Measurements from ENCODE around the gene DHX57. TPM values are rescaled to one million over a fixed set of nuclear protein-coding genes. Genes with fewer than 3 reads are reported as not detected.
"Not testable (repeated sequence)": the region's sequence is repeated elsewhere in the genome, so short reads cannot be mapped to it uniquely, and the experiment has no call there.

DHX57 gene
- total RNA-seq, 2 donors from 2014 or later = 18.5 to 19.0 TPM

GRCh38 chr2:38794235-38794946, 81.3 kb downstream of the DHX57 start:
- WGBS = 72% methylated on average over 7 of the region's 7 CpGs
- intact Hi-C loops (cut with DNase I) = no loop called here
- TF ChIP-seq POLR2AphosphoS5 (IDR thresholded peaks at IDR 0.05) (no peak), POLR2A (IDR thresholded peaks at IDR 0.05) (no peak), CTCF (IDR thresholded peaks at IDR 0.05) (no peak)
- DNase-seq (ENCODE audit: low spot score) = no peak
- no peaks in the 10 kb centered on the region for H3K27me3 ChIP-seq (replicated peaks; ENCODE audit: insufficient read depth)
- no peaks in the 10 kb centered on the region for H3K9me3 ChIP-seq
- no peaks in the 10 kb centered on the region for H3K4me1 ChIP-seq (replicated peaks)
- H3K27ac ChIP-seq = no peak overlapping the region
- H3K36me3 ChIP-seq = no peaks in the 10 kb centered on the region
- no peak overlapping the region for H3K4me3 ChIP-seq

- no peaks in the 10 kb centered on the region for H3K4me1 ChIP-seq (replicated peaks)
- no peak overlapping the region for H3K27ac ChIP-seq
- intact Hi-C loops (cut with DNase I) = no loop called here
- H3K27me3 ChIP-seq (replicated peaks; ENCODE audit: insufficient read depth) = no peaks in the 10 kb centered on the region
- no peaks in the 10 kb centered on the region for H3K36me3 ChIP-seq
- H3K9me3 ChIP-seq = no peaks in the 10 kb centered on the region
- no peak for DNase-seq (ENCODE audit: low spot score)
- TF ChIP-seq CTCF (IDR thresholded peaks at IDR 0.05) (no peak), POLR2AphosphoS5 (IDR thresholded peaks at IDR 0.05) (no peak), POLR2A (IDR thresholded peaks at IDR 0.05) (no peak)
- WGBS = 85% methylated on average over 5 of the region's 5 CpGs
- no peak overlapping the region for H3K4me3 ChIP-seq
These were observed 82.2 kb downstream of the DHX57 start for GRCh38 chr2:38793511-38793910.

GRCh38 chr2:38792751-38793150, 83.0 kb downstream of the DHX57 start:
- intact Hi-C loops (cut with DNase I) = no loop called here
- WGBS = 45% methylated on average over 2 of the region's 2 CpGs
- no peaks in the 10 kb centered on the region for H3K36me3 ChIP-seq

GRCh38 chr2:38792321-38792720, 83.4 kb downstream of the DHX57 start:
- H3K4me1 ChIP-seq (replicated peaks); DNase-seq (ENCODE audit: low spot score); H3K9me3 ChIP-seq; intact Hi-C loops (cut with DNase I); H3K36me3 ChIP-seq; H3K27me3 ChIP-seq (replicated peaks; ENCODE audit: insufficient read depth); H3K27ac ChIP-seq; H3K4me3 ChIP-seq: not testable (repeated sequence)
- 94% methylated on average over 8 of the region's 8 CpGs for WGBS

More at GRCh38 chr2:38792751-38793150, 83.0 kb downstream of the DHX57 start:
- DNase-seq (ENCODE audit: low spot score) = no peak
- no peak overlapping the region for H3K27ac ChIP-seq
- TF ChIP-seq CTCF (IDR thresholded peaks at IDR 0.05) (no peak), POLR2A (IDR thresholded peaks at IDR 0.05) (no peak), POLR2AphosphoS5 (IDR thresholded peaks at IDR 0.05) (no peak)
- no peak overlapping the region for H3K4me3 ChIP-seq
- H3K27me3 ChIP-seq (replicated peaks; ENCODE audit: insufficient read depth) = no peaks in the 10 kb centered on the region
- H3K4me1 ChIP-seq (replicated peaks) = no peaks in the 10 kb centered on the region
- H3K9me3 ChIP-seq = no peaks in the 10 kb centered on the region

GRCh38 chr2:38791744-38792143, 84.0 kb downstream of the DHX57 start:
- Histone ChIP-seq H3K4me1 (replicated peaks) (no peaks in the 10 kb centered on the region), H3K4me3 (no peak overlapping the region), H3K27ac (no peak overlapping the region), H3K9me3 (no peaks in the 10 kb centered on the region), H3K27me3 (replicated peaks; ENCODE audit: insufficient read depth) (no peaks in the 10 kb centered on the region), H3K36me3 (no peaks in the 10 kb centered on the region)
- intact Hi-C loops (cut with DNase I) = no loop called here
- no peak for TF ChIP-seq CTCF (IDR thresholded peaks at IDR 0.05)
- no peak for TF ChIP-seq POLR2AphosphoS5 (IDR thresholded peaks at IDR 0.05)
- TF ChIP-seq POLR2A (IDR thresholded peaks at IDR 0.05) = no peak
- WGBS = 86% methylated on average over 1 of the region's 1 CpG
- DNase-seq (ENCODE audit: low spot score) = no peak

Data from prostate gland (tissue), 2 donors.